GM10248 (cell line): ENCODE measurements around the gene PITPNC1.

Experiments
- CTCF ChIA-PET: fragments of 300-600 bp; sonication (Branson Sonifier 250); formaldehyde crosslinking; extraction: SDS; loops from one replicate; lab custom pipeline; 2021; ENCODE audit warnings: antibody characterized with exemption; lab: Yijun Ruan, JAX
- POLR2A ChIA-PET: fragments of 350-650 bp; sonication (Branson Sonifier 250); formaldehyde crosslinking; extraction: SDS; loops from one replicate; lab custom pipeline; 2020; ENCODE audit warnings: antibody characterized with exemption; lab: Yijun Ruan, JAX
- DNase-seq: peaks from one replicate; pipeline ENCODE4 v3.0.0; 2012; ENCODE audit errors: extremely low spot score
- TF ChIP-seq, protein P1 (sequence below): IDR thresholded peaks from 2 replicates; pipeline ENCODE4 v1.5.1; 2012; ENCODE audit warnings: mild to moderate bottlenecking, low read depth; ENCODE audit errors: extremely low read depth, missing control alignments, control extremely low read depth

The PITPNC1 gene

DNA sequence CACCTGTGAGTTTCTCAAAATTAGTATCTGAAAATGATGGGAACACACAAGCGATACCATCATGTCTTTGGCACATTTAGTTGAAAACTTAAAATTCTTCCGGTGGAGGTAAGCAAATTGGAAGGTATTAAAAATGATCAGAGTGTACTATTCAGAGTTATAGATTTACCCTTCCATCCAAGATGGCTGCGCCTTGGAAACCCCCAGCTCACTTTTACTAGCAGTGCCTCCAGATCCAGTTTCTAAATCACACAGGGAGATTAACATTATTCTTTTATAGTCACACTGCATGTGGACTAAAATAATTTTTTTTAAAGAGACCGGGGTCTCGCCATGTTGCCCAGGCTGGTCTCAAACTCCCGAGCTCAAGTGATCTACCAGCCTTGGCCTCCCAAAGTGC lies 15.0 kb downstream of the PITPNC1 start:
- ChIA-PET CTCF (interaction anchor here (1.3 to 2.2 kb wide), 2 partner anchors 17 to 203 kb away, joined by 3 to 10 read pairs; no protein-coding TSS in a partner anchor), POLR2A (no interaction called here)
- DNase-seq, result no peak
- TF ChIP-seq, protein P1, sequence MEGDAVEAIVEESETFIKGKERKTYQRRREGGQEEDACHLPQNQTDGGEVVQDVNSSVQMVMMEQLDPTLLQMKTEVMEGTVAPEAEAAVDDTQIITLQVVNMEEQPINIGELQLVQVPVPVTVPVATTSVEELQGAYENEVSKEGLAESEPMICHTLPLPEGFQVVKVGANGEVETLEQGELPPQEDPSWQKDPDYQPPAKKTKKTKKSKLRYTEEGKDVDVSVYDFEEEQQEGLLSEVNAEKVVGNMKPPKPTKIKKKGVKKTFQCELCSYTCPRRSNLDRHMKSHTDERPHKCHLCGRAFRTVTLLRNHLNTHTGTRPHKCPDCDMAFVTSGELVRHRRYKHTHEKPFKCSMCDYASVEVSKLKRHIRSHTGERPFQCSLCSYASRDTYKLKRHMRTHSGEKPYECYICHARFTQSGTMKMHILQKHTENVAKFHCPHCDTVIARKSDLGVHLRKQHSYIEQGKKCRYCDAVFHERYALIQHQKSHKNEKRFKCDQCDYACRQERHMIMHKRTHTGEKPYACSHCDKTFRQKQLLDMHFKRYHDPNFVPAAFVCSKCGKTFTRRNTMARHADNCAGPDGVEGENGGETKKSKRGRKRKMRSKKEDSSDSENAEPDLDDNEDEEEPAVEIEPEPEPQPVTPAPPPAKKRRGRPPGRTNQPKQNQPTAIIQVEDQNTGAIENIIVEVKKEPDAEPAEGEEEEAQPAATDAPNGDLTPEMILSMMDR, result no peak

DNA sequence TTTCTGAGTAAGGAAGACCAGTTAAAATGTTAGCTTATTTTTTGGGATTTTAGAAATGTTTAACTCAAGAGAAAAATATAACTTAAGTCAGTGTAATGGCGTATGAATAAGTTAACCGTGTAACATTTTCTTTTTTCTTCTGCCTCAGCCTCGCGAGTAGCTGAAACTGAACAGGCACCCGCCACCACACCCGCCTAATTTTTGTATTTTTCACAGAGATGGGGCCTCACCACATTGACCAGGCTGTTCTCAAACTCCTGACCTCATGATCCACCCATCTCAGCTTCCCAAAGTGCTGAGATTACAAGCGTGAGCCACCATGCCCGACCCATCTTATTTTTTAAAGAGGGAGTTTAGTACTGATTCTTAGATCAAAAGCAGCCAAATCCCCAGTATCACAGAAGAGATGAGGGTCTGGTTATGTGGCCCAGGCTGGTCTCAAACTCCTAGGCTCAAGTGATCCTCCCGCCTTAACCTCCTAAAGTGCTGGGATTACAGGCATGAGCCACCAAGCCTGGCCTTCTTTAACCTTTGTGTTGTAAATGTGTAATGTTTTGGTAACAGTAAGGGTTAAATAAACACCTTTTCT lies 16.8 kb downstream of the PITPNC1 start:
- DNase-seq, result no peak
- TF ChIP-seq, protein P1, result no peak
- ChIA-PET POLR2A (interaction anchor here (0.6 kb wide), 1 partner anchor 8 kb away, joined by 5 read pairs; no protein-coding TSS in a partner anchor), CTCF (interaction anchor here (0.8 to 2.8 kb wide), 5 partner anchors 14 to 81 kb away, joined by 3 to 10 read pairs (median 5); no protein-coding TSS in a partner anchor)

DNA sequence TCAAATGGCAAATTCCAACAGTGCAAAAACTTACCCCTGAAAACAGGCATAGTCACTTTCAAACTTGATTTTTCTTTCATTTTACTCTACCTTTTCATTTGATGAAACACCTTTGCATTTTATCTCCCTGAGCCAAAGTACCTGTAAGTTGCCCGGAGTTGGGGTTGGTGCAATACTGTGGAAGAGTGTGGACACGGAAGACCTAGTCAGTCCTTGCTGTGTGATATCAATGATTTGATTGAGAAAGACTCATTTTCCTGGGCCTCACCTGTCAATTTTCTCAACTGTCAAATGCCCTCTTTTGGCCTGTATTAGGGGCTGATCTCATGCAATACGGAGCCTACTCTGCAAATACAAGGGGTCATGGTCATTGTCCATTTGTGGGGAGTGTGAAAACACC lies 22.6 kb downstream of the PITPNC1 start:
- DNase-seq, result no peak
- CTCF ChIA-PET, result interaction anchor here (2.0 kb wide), 1 partner anchor 12 kb away, joined by 5 read pairs; no protein-coding TSS in a partner anchor
- TF ChIP-seq, protein P1, result no peak
- POLR2A ChIA-PET, result no interaction called here

DNA sequence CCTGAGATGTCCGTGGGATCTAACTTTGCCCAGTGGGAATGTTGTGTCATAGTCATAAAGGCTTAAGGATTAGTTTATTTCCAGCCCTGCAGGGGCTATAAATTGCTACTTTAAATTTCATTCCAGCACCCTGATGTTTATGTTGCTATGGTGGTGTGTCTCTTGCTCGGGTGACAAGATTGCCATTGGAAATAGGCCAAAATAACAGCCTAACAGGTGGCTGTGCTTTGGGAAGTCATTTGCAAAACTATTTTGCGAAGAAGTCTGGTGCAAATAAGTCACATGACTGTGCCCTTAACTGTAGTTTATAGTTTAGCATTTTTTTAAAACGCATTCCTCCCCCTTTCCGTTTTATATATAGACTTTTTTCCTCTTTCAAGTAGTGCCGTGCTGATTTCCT lies 23.1 kb downstream of the PITPNC1 start:
- POLR2A ChIA-PET, result no interaction called here
- no peak for DNase-seq
- TF ChIP-seq, protein P1, result no peak
- CTCF ChIA-PET, result no interaction called here

DNA sequence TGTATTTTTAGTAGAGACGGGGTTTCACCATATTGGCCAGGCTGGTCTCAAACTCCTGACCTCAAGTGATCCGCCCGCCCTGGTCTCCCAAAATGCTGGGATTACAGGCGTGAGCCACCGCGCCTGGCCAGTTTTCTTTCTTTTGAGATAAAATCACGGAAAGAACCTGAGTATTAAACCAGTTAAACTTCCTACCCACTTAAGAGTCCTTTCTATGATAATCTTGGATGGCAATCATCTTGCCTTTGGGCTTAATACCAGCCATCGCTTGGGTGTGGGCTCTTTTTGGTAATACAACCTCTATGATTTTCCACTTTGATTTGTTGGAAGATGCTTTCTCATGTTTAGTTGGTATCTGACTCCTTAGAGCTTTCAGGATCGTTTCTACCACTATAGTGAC lies 24.0 kb downstream of the PITPNC1 start:
- no peak for DNase-seq
- ChIA-PET CTCF (no interaction called here), POLR2A (no interaction called here)
- TF ChIP-seq, protein P1, result no peak

DNA sequence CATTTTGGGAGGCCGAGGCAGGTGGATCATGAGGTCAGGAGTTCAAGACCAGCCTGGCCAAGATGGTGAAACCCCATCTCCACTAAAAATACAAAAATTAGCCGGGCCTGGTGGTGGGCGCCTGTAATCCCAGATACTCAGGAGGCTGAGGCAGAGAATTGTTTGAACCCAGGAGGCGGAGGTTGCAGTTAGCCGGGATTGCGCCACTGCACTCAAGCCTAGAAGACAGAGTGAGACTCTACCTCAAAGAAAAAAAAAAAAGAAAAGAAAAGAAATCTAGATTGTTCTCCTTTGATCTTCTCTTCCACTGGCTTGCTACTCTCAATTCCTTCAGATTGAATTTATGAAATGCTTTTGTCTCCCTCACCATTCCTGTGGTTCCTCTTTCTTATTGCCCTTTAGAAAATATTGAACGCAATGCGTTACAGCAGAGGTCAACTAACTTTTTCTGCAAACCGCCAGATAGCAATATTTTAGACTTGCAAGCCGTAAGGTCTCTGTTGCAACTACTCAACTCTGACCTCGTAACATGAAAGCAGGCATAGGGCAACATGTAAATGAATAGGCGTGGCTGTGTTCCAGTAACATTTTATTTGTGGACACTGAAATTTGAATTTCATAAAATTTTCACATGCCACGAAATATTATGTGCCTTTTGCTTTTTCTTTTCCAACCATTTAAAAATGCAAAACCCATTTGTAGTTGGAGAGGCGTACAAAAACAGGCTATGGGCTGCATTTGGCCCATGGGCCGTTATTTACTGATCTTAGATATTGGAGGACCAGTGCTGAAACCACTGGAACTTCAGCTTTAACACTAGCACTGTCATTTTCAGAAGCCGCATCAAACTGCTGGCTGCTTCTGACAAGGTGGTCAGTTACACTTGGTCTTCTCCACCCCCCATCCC lies 24.8 kb downstream of the PITPNC1 start:
- TF ChIP-seq, protein P1, result no peak
- ChIA-PET CTCF (no interaction called here), POLR2A (no interaction called here)
- no peak for DNase-seq
